Measurements from ENCODE around the gene SSH2. TPM values are rescaled to one million over a fixed set of nuclear protein-coding genes. Genes with fewer than 3 reads are reported as not detected.

Gene SSH2
- polyA plus RNA-seq, 1 of the 3 experiments (the other 2 are of a cell fraction): 8.8 TPM

DNA sequence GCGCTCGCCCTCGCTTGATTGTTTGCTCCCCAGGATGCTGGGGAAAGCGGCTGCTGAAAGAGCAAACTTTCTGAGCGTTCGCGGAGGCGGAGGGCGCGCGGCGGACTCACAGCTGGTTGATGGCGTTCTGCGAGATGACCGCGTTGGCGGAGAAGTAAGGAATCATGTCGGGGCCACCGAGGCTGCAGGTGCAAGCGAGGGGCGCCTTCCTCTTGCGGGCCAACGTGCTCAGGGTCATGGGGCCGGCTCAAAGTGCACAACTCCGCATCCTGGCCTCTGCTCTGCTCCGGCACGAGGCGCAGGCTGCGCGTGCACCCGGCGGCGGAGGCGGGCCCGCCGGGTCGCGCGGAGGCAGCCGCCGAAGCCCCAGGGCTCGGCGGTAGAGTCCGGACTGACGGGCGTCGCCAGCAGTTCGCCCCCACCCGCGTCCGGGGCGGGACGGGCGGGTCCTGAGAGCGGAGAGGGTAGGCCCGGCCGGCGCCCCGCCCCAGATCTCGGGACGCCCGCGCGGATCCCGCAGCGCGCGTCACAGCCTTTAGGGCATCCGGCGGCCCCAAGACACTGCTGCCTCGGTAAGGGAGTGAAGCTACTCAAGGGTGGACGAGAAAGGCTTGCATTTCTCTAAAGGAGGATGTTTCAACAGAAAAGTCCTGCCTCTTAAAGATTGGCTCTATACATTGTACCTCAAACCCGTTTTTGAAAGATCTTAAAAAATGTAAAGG is 168.8 kb downstream of the SSH2 start:
- POLR2A ChIA-PET: interaction anchor here (0.7 to 1.5 kb wide), 6 partner anchors 10 to 192 kb away, joined by 3 to 5 read pairs (median 4); partner anchors contain the start of gene TP53I13
- Histone ChIP-seq H3K9me2 (no peaks in the 10 kb centered on the region), H3K9ac (peak overlapping the region; percentile 66), H3K4me3 (ENCODE audit: low read depth in 2 of 2, low read length in 1 of 2) (peak overlapping the region; percentile 80 to 87), H4K20me1 (ENCODE audit: insufficient read depth) (no peaks in the 10 kb centered on the region), H2AFZ (ENCODE audit: low read depth) (peak overlapping the region; percentile 81), H3K79me2 (ENCODE audit: insufficient read depth) (peaks cover 25% of the 10 kb centered on the region; the same call in 1 of the 2 replicates), H3K36me3 (replicated peaks in 1 of 2; ENCODE audit: control insufficient read depth in 1 of 2, insufficient read depth in 2 of 2, low read length in 1 of 2) (peaks cover 0 to 4% of the 10 kb centered on the region in 2 experiments), H3K27ac (ENCODE audit: low read depth in 2 of 2, low read length in 1 of 2) (peak overlapping the region; percentile 74 to 88), H3K27me3 (ENCODE audit: insufficient read depth) (no peaks in the 10 kb centered on the region), H3F3A (replicated peaks; ENCODE audit: insufficient read depth) (peaks cover 15% of the 10 kb centered on the region), H3K4me2 (peak overlapping the region; percentile 75), H3K4me1 (ENCODE audit: control insufficient read depth in 1 of 2, insufficient read depth in 2 of 2, low read depth in 1 of 2, low read length in 1 of 2) (peaks cover 13 to 15% of the 10 kb centered on the region in 2 experiments; a peak in 3 of 4 replicates), H3K9me3 (no peaks in the 10 kb centered on the region)
- peak; percentile 96 for DNase-seq
- TF ChIP-seq TAF1 (IDR thresholded peaks at IDR 0.05; ENCODE audit: borderline replicate concordance, low read depth, low read length) (peak; percentile 71), SMC3 (IDR thresholded peaks at IDR 0.05; ENCODE audit: low read depth, low read length) (0 out of 2 replicates have a peak, but pooled peaks have one; percentile 9), NRF1 (IDR thresholded peaks at IDR 0.05; ENCODE audit: low read depth, low read length) (0 out of 2 replicates have a peak, but pooled peaks have one; percentile 13), RAD21 (IDR thresholded peaks at IDR 0.05; ENCODE audit: low read length) (no peak), POLR2AphosphoS5 (IDR thresholded peaks at IDR 0.05; ENCODE audit: low read depth, low read length) (peak; percentile 87), CHD2 (IDR thresholded peaks at IDR 0.05; ENCODE audit: low read length, partially characterized antibody) (peak; percentile 97), MXI1 (IDR thresholded peaks at IDR 0.05; ENCODE audit: low read depth, low read length) (peak; percentile 76; the same call in 1 of the 2 replicates)
- TF ChIP-seq, protein P1, sequence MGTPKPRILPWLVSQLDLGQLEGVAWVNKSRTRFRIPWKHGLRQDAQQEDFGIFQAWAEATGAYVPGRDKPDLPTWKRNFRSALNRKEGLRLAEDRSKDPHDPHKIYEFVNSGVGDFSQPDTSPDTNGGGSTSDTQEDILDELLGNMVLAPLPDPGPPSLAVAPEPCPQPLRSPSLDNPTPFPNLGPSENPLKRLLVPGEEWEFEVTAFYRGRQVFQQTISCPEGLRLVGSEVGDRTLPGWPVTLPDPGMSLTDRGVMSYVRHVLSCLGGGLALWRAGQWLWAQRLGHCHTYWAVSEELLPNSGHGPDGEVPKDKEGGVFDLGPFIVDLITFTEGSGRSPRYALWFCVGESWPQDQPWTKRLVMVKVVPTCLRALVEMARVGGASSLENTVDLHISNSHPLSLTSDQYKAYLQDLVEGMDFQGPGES (IDR thresholded peaks at IDR 0.05; ENCODE audit: low read depth, low read length): no peak
- TF ChIP-seq, protein P2, sequence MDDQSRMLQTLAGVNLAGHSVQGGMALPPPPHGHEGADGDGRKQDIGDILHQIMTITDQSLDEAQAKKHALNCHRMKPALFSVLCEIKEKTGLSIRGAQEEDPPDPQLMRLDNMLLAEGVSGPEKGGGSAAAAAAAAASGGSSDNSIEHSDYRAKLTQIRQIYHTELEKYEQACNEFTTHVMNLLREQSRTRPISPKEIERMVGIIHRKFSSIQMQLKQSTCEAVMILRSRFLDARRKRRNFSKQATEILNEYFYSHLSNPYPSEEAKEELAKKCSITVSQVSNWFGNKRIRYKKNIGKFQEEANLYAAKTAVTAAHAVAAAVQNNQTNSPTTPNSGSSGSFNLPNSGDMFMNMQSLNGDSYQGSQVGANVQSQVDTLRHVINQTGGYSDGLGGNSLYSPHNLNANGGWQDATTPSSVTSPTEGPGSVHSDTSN (IDR thresholded peaks at IDR 0.05): no peak
- TF ChIP-seq, protein P3, sequence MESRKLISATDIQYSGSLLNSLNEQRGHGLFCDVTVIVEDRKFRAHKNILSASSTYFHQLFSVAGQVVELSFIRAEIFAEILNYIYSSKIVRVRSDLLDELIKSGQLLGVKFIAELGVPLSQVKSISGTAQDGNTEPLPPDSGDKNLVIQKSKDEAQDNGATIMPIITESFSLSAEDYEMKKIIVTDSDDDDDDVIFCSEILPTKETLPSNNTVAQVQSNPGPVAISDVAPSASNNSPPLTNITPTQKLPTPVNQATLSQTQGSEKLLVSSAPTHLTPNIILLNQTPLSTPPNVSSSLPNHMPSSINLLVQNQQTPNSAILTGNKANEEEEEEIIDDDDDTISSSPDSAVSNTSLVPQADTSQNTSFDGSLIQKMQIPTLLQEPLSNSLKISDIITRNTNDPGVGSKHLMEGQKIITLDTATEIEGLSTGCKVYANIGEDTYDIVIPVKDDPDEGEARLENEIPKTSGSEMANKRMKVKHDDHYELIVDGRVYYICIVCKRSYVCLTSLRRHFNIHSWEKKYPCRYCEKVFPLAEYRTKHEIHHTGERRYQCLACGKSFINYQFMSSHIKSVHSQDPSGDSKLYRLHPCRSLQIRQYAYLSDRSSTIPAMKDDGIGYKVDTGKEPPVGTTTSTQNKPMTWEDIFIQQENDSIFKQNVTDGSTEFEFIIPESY (IDR thresholded peaks at IDR 0.05; ENCODE audit: borderline replicate concordance, low read depth): peak; percentile 89
- TF ChIP-seq, protein P4, sequence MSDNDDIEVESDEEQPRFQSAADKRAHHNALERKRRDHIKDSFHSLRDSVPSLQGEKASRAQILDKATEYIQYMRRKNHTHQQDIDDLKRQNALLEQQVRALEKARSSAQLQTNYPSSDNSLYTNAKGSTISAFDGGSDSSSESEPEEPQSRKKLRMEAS (IDR thresholded peaks at IDR 0.05; ENCODE audit: low read depth): peak; percentile 70
- CTCF ChIA-PET: interaction anchor here (0.6 to 3.7 kb wide), 6 partner anchors 11 to 188 kb away, joined by 3 to 32 read pairs (median 5); partner anchors contain the start of gene ANKRD13B
- WGBS (ENCODE audit: low lambda C conversion rate): under 1% methylated on average over 32 of the region's 73 CpGs

Data from SK-N-SH (cell line).